ENCODE data around the gene KCNQ1. TPM values are rescaled to one million over a fixed set of nuclear protein-coding genes. Genes with fewer than 3 reads are reported as not detected.

The KCNQ1 gene
- total RNA-seq, 1 experiment from 2014 or later: 10.7 TPM

DNA sequence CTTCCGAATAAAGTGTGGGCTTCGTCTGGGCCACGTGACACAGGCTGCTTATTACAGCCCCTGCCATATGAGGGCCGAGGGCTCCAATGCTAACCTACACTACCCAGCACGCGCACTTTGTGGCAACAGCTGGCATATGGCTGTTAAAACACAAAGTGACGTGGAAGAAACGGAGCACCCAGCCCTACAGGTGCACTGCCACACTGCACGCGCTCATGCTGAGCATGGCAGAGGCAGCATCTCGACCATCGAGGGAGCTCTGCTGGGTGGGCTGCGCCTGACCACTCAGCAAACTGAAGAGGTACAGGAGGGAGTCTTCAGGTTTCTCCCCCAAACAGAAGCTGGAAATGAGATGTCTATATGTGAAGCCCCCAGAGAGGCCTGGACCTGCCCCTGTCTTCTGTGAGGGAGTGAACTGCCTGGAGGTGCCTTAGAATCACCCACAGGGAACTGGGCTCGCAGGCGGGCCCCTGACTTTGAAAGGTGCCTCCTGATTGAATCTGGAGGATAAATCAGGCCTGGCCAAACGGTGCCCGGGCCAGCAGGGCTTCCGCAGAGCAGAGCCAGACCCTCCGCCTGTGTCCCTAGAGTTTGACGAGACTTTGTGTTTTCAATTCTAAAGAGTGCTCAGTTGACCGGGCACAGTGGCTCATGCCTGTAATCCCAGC lies 26.0 kb upstream of the KCNQ1 start:
- ChIA-PET RAD21 (ENCODE audit: low non-redundant PET in 1 of 2, low total read pairs in 2 of 2, uncharacterized antibody in 2 of 2, unreplicated experiment in 2 of 2) (interaction anchor here (0.6 to 3.7 kb wide), 6 partner anchors 18 to 251 kb away, joined by 3 to 56 read pairs (median 4); partner anchors contain the start of gene TSSC4 (in 1 of the 2)), POLR2A (no interaction called here), CTCF (interaction anchor here (0.7 to 5.5 kb wide), 17 partner anchors 9 to 472 kb away, joined by 3 to 225 read pairs (median 5); partner anchors contain the start of gene TSSC4)
- Histone ChIP-seq H4K20me1 (ENCODE audit: insufficient read depth) (no peaks in the 10 kb centered on the region), H3K4me2 (ENCODE audit: low read length) (no peak overlapping the region), H3K9me2 (ENCODE audit: insufficient read depth) (no peaks in the 10 kb centered on the region), H2AFZ (ENCODE audit: low read depth, low read length, poor library complexity, severe bottlenecking) (no peak overlapping the region), H3K27ac (ENCODE audit: low read depth, low read length) (no peak overlapping the region), H3K4me3 (replicated peaks in 1 of 2; ENCODE audit: low read depth in 1 of 2, low read length in 2 of 2) (no peak overlapping the region), H3K4me1 (ENCODE audit: control insufficient read depth in 1 of 2, insufficient read depth in 2 of 2, low read length in 2 of 2) (peaks cover 0 to 13% of the 10 kb centered on the region in 2 experiments; a peak in 2 of 4 replicates), H3K27me3 (ENCODE audit: insufficient read depth, low read length) (no peaks in the 10 kb centered on the region), H3K79me2 (ENCODE audit: insufficient read depth, low read length) (no peaks in the 10 kb centered on the region), H3K9me3 (ENCODE audit: control insufficient read depth in 1 of 2, insufficient read depth in 1 of 2, low read depth in 1 of 2, low read length in 2 of 2) (no peaks in the 10 kb centered on the region), H3K9ac (ENCODE audit: low read length) (no peak overlapping the region), H3K36me3 (ENCODE audit: control insufficient read depth in 1 of 2, insufficient read depth in 2 of 2, low read length in 2 of 2) (no peaks in the 10 kb centered on the region)
- DNase-seq (ENCODE audit: low read depth, low spot score): no peak
- intact Hi-C loops (cut with micrococcal nuclease): loop anchor here (1.0 kb wide), 4 partner anchors 19 to 253 kb away; partner anchors contain the start of gene TSSC4
- BruUV-seq (replicated peaks): no TSS peak
- TF ChIP-seq FOSL1 (IDR thresholded peaks at IDR 0.05; ENCODE audit: low read depth): no peak
- no peak for TF ChIP-seq SRF (IDR thresholded peaks at IDR 0.05; ENCODE audit: low read depth)
- no peak for TF ChIP-seq CEBPB (IDR thresholded peaks at IDR 0.05; ENCODE audit: low read depth)
- no peak for TF ChIP-seq SIN3A (IDR thresholded peaks at IDR 0.05; ENCODE audit: low read depth)
- TF ChIP-seq ELF1 (IDR thresholded peaks at IDR 0.05; ENCODE audit: borderline replicate concordance, low read depth): no peak
- TF ChIP-seq ZFX (IDR thresholded peaks at IDR 0.05): no peak
- TF ChIP-seq, protein P1, sequence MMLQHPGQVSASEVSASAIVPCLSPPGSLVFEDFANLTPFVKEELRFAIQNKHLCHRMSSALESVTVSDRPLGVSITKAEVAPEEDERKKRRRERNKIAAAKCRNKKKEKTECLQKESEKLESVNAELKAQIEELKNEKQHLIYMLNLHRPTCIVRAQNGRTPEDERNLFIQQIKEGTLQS (IDR thresholded peaks at IDR 0.05): no peak
- no peak for TF ChIP-seq MAX (IDR thresholded peaks at IDR 0.05)
- TF ChIP-seq YY1 (IDR thresholded peaks at IDR 0.05; ENCODE audit: extremely low read depth, insufficient replicate concordance, low read depth, low read length): no peak
- no peak for TF ChIP-seq JUND (IDR thresholded peaks at IDR 0.05)
- TF ChIP-seq, protein P2, sequence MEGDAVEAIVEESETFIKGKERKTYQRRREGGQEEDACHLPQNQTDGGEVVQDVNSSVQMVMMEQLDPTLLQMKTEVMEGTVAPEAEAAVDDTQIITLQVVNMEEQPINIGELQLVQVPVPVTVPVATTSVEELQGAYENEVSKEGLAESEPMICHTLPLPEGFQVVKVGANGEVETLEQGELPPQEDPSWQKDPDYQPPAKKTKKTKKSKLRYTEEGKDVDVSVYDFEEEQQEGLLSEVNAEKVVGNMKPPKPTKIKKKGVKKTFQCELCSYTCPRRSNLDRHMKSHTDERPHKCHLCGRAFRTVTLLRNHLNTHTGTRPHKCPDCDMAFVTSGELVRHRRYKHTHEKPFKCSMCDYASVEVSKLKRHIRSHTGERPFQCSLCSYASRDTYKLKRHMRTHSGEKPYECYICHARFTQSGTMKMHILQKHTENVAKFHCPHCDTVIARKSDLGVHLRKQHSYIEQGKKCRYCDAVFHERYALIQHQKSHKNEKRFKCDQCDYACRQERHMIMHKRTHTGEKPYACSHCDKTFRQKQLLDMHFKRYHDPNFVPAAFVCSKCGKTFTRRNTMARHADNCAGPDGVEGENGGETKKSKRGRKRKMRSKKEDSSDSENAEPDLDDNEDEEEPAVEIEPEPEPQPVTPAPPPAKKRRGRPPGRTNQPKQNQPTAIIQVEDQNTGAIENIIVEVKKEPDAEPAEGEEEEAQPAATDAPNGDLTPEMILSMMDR (IDR thresholded peaks at IDR 0.05 in 2 of 3, conservative IDR thresholded peaks at IDR 0.05 in 1 of 3; ENCODE audit: borderline replicate concordance in 1 of 3, insufficient read depth in 1 of 3, low read depth in 2 of 3, low read length in 2 of 3): no peak
- TF ChIP-seq TCF7L2 (IDR thresholded peaks at IDR 0.05; ENCODE audit: borderline replicate concordance, extremely low read depth, insufficient read depth, insufficient read length): no peak
- no peak for TF ChIP-seq POLR2AphosphoS5 (IDR thresholded peaks at IDR 0.05; ENCODE audit: low read depth, low read length)
- TF ChIP-seq, protein P3, sequence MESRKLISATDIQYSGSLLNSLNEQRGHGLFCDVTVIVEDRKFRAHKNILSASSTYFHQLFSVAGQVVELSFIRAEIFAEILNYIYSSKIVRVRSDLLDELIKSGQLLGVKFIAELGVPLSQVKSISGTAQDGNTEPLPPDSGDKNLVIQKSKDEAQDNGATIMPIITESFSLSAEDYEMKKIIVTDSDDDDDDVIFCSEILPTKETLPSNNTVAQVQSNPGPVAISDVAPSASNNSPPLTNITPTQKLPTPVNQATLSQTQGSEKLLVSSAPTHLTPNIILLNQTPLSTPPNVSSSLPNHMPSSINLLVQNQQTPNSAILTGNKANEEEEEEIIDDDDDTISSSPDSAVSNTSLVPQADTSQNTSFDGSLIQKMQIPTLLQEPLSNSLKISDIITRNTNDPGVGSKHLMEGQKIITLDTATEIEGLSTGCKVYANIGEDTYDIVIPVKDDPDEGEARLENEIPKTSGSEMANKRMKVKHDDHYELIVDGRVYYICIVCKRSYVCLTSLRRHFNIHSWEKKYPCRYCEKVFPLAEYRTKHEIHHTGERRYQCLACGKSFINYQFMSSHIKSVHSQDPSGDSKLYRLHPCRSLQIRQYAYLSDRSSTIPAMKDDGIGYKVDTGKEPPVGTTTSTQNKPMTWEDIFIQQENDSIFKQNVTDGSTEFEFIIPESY (IDR thresholded peaks at IDR 0.05; ENCODE audit: extremely low read depth, insufficient replicate concordance, low read length): no peak
- no peak for TF ChIP-seq EZH2phosphoT487 (IDR thresholded peaks at IDR 0.05; ENCODE audit: borderline replicate concordance)
- TF ChIP-seq REST (IDR thresholded peaks at IDR 0.05; ENCODE audit: low read depth): no peak
- no peak for TF ChIP-seq POLR2A (IDR thresholded peaks at IDR 0.05; ENCODE audit: borderline replicate concordance, extremely low read depth, insufficient read depth, insufficient read length)
- ATAC-seq: no peak
